Measurements from ENCODE around the gene MLLT10. TPM values are rescaled to one million over a fixed set of nuclear protein-coding genes. Genes with fewer than 3 reads are reported as not detected.

Gene MLLT10
- total RNA-seq: 35.9 TPM

- FAIRE-seq (no peak), DNase-seq (ENCODE audit: low spot score in 2 of 2) (peak; percentile 85 to 91)
Measured at GRCh38 chr10:21533467-21534279, at the start of gene MLLT10. MLLT10 (plus strand) TSS chr10:21534232; CDS start chr10:21534645, 413 bp downstream.

GRCh38 chr10:21487416-21488180, 46.4 kb upstream of the MLLT10 start:
- DNase-seq (ENCODE audit: low spot score in 2 of 2) (no peak), FAIRE-seq (no peak)

GRCh38 chr10:21488246-21488956, 45.6 kb upstream of the MLLT10 start:
- no peak for FAIRE-seq
- DNase-seq (ENCODE audit: low spot score in 2 of 2): no peak

- DNase-seq (ENCODE audit: low spot score in 2 of 2): no peak
- FAIRE-seq: no peak
Measured at GRCh38 chr10:21488957-21489446, 45.0 kb upstream of the MLLT10 start.

- FAIRE-seq (no peak), DNase-seq (ENCODE audit: low spot score in 2 of 2) (no peak)
Measured at GRCh38 chr10:21490028-21490710, 43.9 kb upstream of the MLLT10 start.

- FAIRE-seq (no peak), DNase-seq (ENCODE audit: low spot score in 2 of 2) (no peak)
Measured at GRCh38 chr10:21490711-21491105, 43.3 kb upstream of the MLLT10 start.

GRCh38 chr10:21492421-21492820, 41.6 kb upstream of the MLLT10 start:
- no peak for FAIRE-seq

GRCh38 chr10:21493784-21494183, 40.2 kb upstream of the MLLT10 start:
- DNase-seq (ENCODE audit: low spot score in 2 of 2) (peak; percentile 5 to 15), FAIRE-seq (no peak)

More at GRCh38 chr10:21492421-21492820, 41.6 kb upstream of the MLLT10 start:
- peak in 1 of 2 donors; percentile 10 for DNase-seq (ENCODE audit: low spot score in 2 of 2)

DNA sequence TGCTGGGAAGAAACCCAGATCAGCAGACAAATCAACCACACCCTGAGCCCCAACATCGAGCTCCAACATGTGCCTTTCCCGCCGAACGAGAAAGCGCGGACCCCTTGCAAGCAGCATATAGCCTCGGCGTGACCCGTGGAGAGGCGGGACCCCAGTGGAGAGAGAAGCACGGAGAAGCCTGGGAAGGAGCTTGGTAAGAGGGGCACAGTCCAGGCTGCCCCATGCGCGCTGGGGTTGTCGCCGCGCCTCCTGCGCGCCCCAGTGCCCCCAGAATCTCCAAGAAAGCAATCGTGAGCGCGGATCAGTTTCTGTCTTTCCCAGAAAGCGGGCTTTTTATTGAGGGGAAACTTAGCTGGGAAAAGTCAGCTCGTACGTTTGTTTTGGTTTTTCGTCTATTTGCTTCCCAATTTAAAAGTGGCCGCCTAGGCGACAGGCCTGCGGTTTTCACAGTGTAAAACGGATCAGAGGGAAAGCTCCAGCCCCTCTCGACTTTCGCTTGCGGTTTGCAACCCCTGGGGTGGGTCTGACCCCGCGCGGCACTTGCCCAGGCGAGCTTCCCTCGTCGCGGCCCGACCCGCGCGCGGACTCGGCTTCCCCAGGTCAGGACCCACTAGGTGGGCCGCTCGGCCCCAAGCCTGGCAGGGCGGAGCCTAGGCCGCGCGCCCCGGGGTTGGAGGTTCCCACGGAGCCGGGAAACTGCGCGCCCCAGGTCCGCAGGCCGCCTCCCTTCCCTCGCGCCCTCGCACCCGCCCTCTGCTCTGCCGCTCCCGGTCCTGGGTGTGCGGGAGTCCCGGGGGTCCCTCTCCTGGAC, 39.6 kb upstream of the MLLT10 start:
- DNase-seq (ENCODE audit: low spot score in 2 of 2) (peak; percentile 2 to 41), FAIRE-seq (no peak)

DNA sequence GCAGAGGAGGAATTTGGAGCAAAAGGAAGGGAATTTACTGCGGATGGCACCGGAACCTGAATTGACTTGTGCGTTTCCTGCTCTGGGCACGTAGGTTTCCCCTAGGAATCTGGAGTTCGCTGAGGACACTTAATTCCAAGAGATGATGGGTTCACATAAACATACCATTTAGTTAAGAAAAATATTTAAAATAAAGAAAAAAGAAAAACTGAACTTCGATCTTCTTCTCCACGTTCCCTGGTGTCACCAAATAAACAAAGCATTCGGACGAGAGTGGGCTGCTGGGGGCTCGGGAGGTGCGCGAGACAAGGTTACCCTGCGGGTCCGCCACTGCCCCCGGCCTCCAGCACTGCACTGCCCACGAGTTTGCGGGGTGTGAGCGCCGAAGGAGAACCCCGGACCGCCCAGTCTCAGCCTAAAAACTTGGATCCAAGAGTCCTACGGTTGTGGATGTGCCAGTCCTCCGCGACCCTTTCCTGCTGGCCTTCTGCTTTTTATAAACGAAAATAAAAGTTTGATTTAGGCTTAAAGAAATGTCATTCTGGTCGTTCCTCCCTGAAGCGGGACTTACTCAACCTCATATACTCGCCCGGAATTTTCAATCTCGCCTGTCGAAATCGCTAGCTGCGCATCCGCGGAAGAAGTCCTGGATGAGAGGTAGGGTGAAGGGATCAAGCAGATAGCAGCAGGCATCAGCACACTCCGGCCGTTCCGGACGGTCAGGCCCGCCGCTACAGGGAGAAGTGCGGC, 38.9 kb upstream of the MLLT10 start:
- no peak for FAIRE-seq

GRCh38 chr10:21495752-21496342, 38.2 kb upstream of the MLLT10 start:
- FAIRE-seq: no peak
- peak; percentile 93 to 94 for DNase-seq (ENCODE audit: low spot score in 2 of 2)

More for the DNA sequence above, 38.9 kb upstream of the MLLT10 start:
- DNase-seq (ENCODE audit: low spot score in 2 of 2): peak in 1 of 2 donors; percentile 40

- peak; percentile 70 to 82 for DNase-seq (ENCODE audit: low spot score in 2 of 2)
- no peak for FAIRE-seq
Measured at GRCh38 chr10:21496343-21497176, 37.5 kb upstream of the MLLT10 start.

DNA sequence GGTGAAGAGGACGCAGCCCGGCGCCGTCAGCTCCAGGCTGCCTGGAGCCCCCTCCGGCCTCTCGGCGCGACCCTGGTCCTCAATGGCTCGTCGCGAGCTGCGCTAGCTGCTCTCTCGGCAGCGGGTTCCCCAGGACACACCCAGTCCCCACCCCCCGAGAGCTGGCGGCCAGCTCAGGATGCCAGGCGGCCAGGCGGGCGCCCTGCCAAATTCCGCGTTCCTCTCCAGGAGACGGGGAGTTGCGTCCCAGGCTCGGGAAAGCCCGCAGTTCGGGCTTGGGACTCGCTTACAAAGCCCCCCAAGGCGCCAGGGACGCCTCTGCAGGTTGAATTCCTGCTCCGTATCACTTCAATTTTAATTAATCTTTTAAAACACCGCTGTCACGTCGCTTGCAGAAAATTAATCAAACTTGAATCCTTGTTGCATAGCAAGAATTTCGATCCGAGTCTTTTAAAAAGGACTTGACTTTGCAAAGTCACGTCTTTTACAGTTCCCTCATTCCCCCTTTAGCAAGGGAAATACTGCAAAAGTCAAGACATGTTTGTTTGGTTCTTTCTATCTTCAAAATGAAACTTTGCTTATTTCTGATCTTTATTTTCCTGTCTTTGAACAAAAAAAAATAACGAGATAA, 36.7 kb upstream of the MLLT10 start:
- FAIRE-seq (no peak), DNase-seq (ENCODE audit: low spot score in 2 of 2) (peak; percentile 83 to 85)

GRCh38 chr10:21498377-21498776, 35.7 kb upstream of the MLLT10 start:
- FAIRE-seq (no peak), DNase-seq (ENCODE audit: low spot score in 2 of 2) (peak in 1 of 2 donors; percentile 17)

GRCh38 chr10:21498986-21499385, 35.0 kb upstream of the MLLT10 start:
- DNase-seq (ENCODE audit: low spot score in 2 of 2): peak in 1 of 2 donors; percentile 26
- no peak for FAIRE-seq

DNA sequence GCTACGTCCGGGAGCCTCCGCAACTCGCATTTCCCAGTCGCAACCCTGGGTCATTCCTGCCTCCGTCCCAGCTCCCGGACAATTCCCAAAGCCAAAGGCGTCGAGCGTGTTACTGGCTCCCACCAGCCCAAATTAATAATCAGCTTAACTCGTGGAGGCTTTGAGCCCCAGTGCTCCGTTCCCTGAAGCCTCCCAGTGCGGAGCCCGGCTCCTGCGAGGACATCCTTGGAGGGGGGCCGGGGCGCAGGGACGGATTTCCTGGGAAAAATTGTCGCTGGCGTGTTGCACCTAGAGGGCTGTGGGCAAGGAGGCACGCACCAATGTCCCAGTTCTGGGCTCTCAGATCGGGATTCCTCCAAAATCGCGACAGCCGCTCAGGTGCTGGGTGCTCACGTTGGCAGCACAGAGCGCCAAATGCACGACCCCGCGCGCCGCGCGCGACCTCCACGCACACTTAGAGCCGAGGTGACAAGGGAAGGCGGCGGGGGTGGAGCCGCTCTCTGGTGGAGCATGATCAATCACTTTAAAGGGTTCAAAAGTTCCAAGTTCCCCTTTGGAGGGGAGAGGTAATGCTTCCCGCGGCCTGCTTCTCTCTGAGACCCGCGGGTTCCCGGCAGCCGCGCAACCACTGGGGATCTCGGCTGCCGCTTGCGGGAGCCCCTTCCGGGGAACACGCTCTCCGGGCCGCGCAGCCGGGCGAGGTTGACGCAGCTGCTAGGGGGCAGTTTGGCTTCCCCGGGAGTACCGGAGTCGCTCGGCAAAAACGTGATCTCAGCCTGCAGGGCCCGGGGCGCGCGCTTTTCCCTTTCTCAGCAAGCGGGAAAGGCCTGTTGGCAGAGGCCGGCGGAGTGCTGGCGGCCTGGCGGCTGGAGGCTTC, 34.1 kb upstream of the MLLT10 start:
- FAIRE-seq (no peak), DNase-seq (ENCODE audit: low spot score in 2 of 2) (peak in 1 of 2 donors; percentile 19)
